GM18499 (cell line): ENCODE measurements around the gene ADISSP.

ENCODE experiments used
- ATAC-seq: cut with Tn5 transposase; IDR thresholded peaks from one replicate; pipeline ENCODE4 v1.9.1; 2021; ENCODE audit warnings: moderate number of reproducible peaks; ENCODE audit not compliant: insufficient read depth, unreplicated experiment

Gene ADISSP

GRCh38 chr20:3782597-3782996 lies 15.0 kb upstream of the ADISSP start:
- no peak for ATAC-seq

GRCh38 chr20:3781153-3781910 lies 13.8 kb upstream of the ADISSP start, which contains the start of gene SPEF1:
Gene SPEF1 (minus strand): TSS chr20:3781448. CDS start chr20:3781287, 161 bp downstream.
- no peak for ATAC-seq

GRCh38 chr20:3778976-3779375 lies 11.4 kb upstream of the ADISSP start:
- no peak for ATAC-seq

GRCh38 chr20:3777716-3778629 lies 10.4 kb upstream of the ADISSP start:
- ATAC-seq = no peak

GRCh38 chr20:3777381-3777715 lies 9.8 kb upstream of the ADISSP start:
- ATAC-seq = no peak

GRCh38 chr20:3775457-3776108 lies 8.0 kb upstream of the ADISSP start:
- no peak for ATAC-seq

GRCh38 chr20:3771552-3772058 lies 4.1 kb upstream of the ADISSP start:
- ATAC-seq = no peak

- no peak for ATAC-seq
Observed at GRCh38 chr20:3768342-3769130, 983 bp upstream of the ADISSP start.

- ATAC-seq = no peak
Observed at GRCh38 chr20:3767110-3767426, 485 bp downstream of the ADISSP start.

GRCh38 chr20:3766422-3767109 lies 987 bp downstream of the ADISSP start:
- no peak for ATAC-seq

- no peak for ATAC-seq
Observed at GRCh38 chr20:3765171-3765882, 2.2 kb downstream of the ADISSP start.

- no peak for ATAC-seq
Observed at GRCh38 chr20:3764659-3765058, 2.9 kb downstream of the ADISSP start.

GRCh38 chr20:3763671-3764601 lies 3.6 kb downstream of the ADISSP start:
- no peak for ATAC-seq

GRCh38 chr20:3760655-3761348 lies 6.8 kb downstream of the ADISSP start:
- no peak for ATAC-seq

- no peak for ATAC-seq
Observed at GRCh38 chr20:3759884-3760283, 7.7 kb downstream of the ADISSP start.

- no peak for ATAC-seq
Observed at GRCh38 chr20:3759316-3759823, 8.2 kb downstream of the ADISSP start.

GRCh38 chr20:3758566-3758965 lies 9.0 kb downstream of the ADISSP start:
- ATAC-seq = no peak
